Keratinocyte (primary cell): ENCODE measurements around the gene ZNF280A. TPM values are rescaled to one million over a fixed set of nuclear protein-coding genes. Genes with fewer than 3 reads are reported as not detected.
A peak's percentile ranks its signal among the peaks of the same experiment; 100 is the strongest.

Source experiments
- DNase-seq: peaks from one replicate; pipeline ENCODE4 v3.0.0-alpha.2; 2011; ENCODE audit warnings: low read depth, missing footprints, low spot score
- FAIRE-seq: peaks from 2 replicates; lab custom pipeline; 2011; peaks lifted over from hg19 to GRCh38; lab: Jason Lieb, UNC
- H2AFZ ChIP-seq: 2 replicates; pipeline ENCODE4 v1.6.0; 2012; ENCODE audit warnings: low read length, control low read depth, inconsistent platforms; ENCODE audit not compliant: control insufficient read depth
- H3K27ac ChIP-seq: 2 replicates; pipeline ENCODE4 v1.5.1; 2011; ENCODE audit warnings: low read length; ENCODE audit not compliant: control insufficient read depth, insufficient read depth
- H3K27me3 ChIP-seq: 3 replicates; pipeline ENCODE4 v1.6.0; 2011; ENCODE audit warnings: low read length; ENCODE audit not compliant: control insufficient read depth, insufficient read depth; ENCODE audit errors: extremely low read depth
- H3K36me3 ChIP-seq, 2 experiments: 2 replicates in 1 of 2; 3 replicates in 1 of 2; pipeline ENCODE4 v1.5.1; 2011; ENCODE audit warnings: low read length in 2 of 2, mild to moderate bottlenecking in 1 of 2; ENCODE audit not compliant: control insufficient read depth in 2 of 2, insufficient read depth in 2 of 2; ENCODE audit errors: extremely low read depth in 1 of 2
- H3K4me1 ChIP-seq: 3 replicates; pipeline ENCODE4 v1.5.1; 2011; ENCODE audit warnings: low read length; ENCODE audit not compliant: control insufficient read depth, insufficient read depth; ENCODE audit errors: extremely low read depth
- H3K4me2 ChIP-seq: 3 replicates; pipeline ENCODE4 v1.6.0; 2011; ENCODE audit warnings: low read depth, low read length; ENCODE audit not compliant: control insufficient read depth, insufficient read depth; ENCODE audit errors: extremely low read depth
- H3K4me3 ChIP-seq, 3 experiments: fragments of 200-600 bp in 1 of 3; sonication (generic) in 1 of 3; 2 replicates in 2 of 3; 3 replicates in 1 of 3; pipeline ENCODE4 v1.5.1; 2011 to 2016; ENCODE audit warnings: low read length in 3 of 3, mild to moderate bottlenecking in 3 of 3, control low read depth in 2 of 3, inconsistent platforms in 1 of 3, low read depth in 1 of 3, mixed read lengths in 1 of 3, mixed run types in 1 of 3, moderate library complexity in 1 of 3; ENCODE audit not compliant: control insufficient read depth in 2 of 3, insufficient read depth in 2 of 3; ENCODE audit errors: extremely low read depth in 1 of 3
- H3K79me2 ChIP-seq: 2 replicates; pipeline ENCODE4 v1.6.0; 2012; ENCODE audit warnings: low read length; ENCODE audit not compliant: control insufficient read depth, insufficient read depth
- H3K9ac ChIP-seq: 3 replicates; pipeline ENCODE4 v1.6.0; 2011; ENCODE audit warnings: low read length; ENCODE audit not compliant: control insufficient read depth, insufficient read depth; ENCODE audit errors: extremely low read depth
- H3K9me1 ChIP-seq: 3 replicates; pipeline ENCODE4 v1.6.0; 2011; ENCODE audit warnings: low read length; ENCODE audit not compliant: control insufficient read depth, insufficient read depth; ENCODE audit errors: extremely low read depth
- H3K9me3 ChIP-seq: 2 replicates; pipeline ENCODE4 v1.5.1; 2012; ENCODE audit warnings: low read depth, low read length; ENCODE audit not compliant: control insufficient read depth
- H4K20me1 ChIP-seq: 3 replicates; pipeline ENCODE4 v1.6.0; 2011; ENCODE audit warnings: low read length; ENCODE audit not compliant: control insufficient read depth, insufficient read depth; ENCODE audit errors: extremely low read depth
- EZH2 ChIP-seq: IDR thresholded peaks from one replicate; pipeline ENCODE4 v1.6.1; 2012; ENCODE audit warnings: inconsistent platforms, mild to moderate bottlenecking, low read length, moderate library complexity
- dilution Hi-C: fragments of 300-500 bp; cut with MboI; formaldehyde crosslinking; loops from one replicate; pipeline ENCODE4 v1.7.0; 2020; ENCODE audit warnings: low sequenced_read_pairs; ENCODE audit not compliant: extremely low pct_ligation_motif_present
- polyA plus RNA-seq, 5 experiments: library from polyadenylated mRNA; depleted of rRNA in 3 of 5; stranded (reverse) in 3 of 5; stranded (forward) in 1 of 5; unstranded in 1 of 5; fragments of >200 nt; gene quantifications; 1 replicate in 1 of 5; 2 replicates in 3 of 5; 3 replicates in 1 of 5; pipeline versions ENCODE4 v1.2.1 to v1.2.3, GENCODE V29; 2011 to 2012; ENCODE audit warnings: missing spikeins in 2 of 5, low read depth in 1 of 5, low replicate concordance in 1 of 5
- TF ChIP-seq, protein P1 (sequence below), 3 experiments: IDR thresholded peaks in 1 of 3; conservative IDR thresholded peaks in 1 of 3; optimal IDR thresholded peaks in 1 of 3; 2 replicates in 2 of 3; 3 replicates in 1 of 3; pipeline versions ENCODE3 to v1.5.1; 2011; ENCODE audit warnings: low read length in 3 of 3, mild to moderate bottlenecking in 3 of 3, moderate library complexity in 2 of 3, control low read depth in 1 of 3, inconsistent platforms in 1 of 3; ENCODE audit not compliant: insufficient read depth in 2 of 3; ENCODE audit errors: extremely low read depth in 1 of 3

ZNF280A gene
- polyA plus RNA-seq, 1 donor (not counting 4 experiments of a cell fraction or from before 2014, with no cell fraction given), result not detected

DNA sequence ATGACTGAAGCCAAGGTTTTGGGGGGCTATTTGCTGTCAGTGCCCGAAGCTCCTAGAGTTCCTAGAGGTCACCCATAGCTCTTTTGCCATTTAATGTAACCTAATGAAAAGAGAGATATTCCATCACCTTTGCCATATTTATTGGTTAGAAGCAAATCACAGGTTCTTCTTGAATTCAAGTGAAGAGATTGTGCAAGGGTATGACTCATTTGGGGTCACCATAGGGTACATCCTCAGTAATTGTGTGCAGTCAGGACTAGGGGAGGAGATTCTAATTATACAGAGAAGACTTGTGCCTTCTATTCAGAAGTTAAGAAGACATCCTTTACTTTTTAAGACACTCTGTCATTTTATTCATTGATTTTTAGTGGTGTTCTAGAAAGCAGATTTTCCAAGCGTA lies 45.9 kb upstream of the ZNF280A start:
- no peaks in the 10 kb centered on the region for H3K9me3 ChIP-seq
- no peaks in the 10 kb centered on the region for H3K9me1 ChIP-seq
- no peaks in the 10 kb centered on the region for H4K20me1 ChIP-seq
- H3K4me3 ChIP-seq, result no peak overlapping the region
- no peak overlapping the region for H3K9ac ChIP-seq
- H3K4me2 ChIP-seq, result no peak overlapping the region
- H2AFZ ChIP-seq, result no peak overlapping the region
- no peaks in the 10 kb centered on the region for H3K79me2 ChIP-seq
- H3K27me3 ChIP-seq, result peaks cover 5% of the 10 kb centered on the region
- H3K27ac ChIP-seq, result no peak overlapping the region
- dilution Hi-C loops, result no loop called here
- no peaks in the 10 kb centered on the region for H3K4me1 ChIP-seq
- H3K36me3 ChIP-seq, result no peaks in the 10 kb centered on the region
- DNase-seq (no peak), FAIRE-seq (no peak)
- no peak for TF ChIP-seq EZH2
- TF ChIP-seq, protein P1, sequence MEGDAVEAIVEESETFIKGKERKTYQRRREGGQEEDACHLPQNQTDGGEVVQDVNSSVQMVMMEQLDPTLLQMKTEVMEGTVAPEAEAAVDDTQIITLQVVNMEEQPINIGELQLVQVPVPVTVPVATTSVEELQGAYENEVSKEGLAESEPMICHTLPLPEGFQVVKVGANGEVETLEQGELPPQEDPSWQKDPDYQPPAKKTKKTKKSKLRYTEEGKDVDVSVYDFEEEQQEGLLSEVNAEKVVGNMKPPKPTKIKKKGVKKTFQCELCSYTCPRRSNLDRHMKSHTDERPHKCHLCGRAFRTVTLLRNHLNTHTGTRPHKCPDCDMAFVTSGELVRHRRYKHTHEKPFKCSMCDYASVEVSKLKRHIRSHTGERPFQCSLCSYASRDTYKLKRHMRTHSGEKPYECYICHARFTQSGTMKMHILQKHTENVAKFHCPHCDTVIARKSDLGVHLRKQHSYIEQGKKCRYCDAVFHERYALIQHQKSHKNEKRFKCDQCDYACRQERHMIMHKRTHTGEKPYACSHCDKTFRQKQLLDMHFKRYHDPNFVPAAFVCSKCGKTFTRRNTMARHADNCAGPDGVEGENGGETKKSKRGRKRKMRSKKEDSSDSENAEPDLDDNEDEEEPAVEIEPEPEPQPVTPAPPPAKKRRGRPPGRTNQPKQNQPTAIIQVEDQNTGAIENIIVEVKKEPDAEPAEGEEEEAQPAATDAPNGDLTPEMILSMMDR (optimal IDR thresholded peaks at IDR 0.05 in 1 of 3, IDR thresholded peaks at IDR 0.05 in 1 of 3, conservative IDR thresholded peaks at IDR 0.05 in 1 of 3; ENCODE audit: extremely low read depth in 1 of 3, insufficient read depth in 2 of 3, low read length in 3 of 3), result no peak

DNA sequence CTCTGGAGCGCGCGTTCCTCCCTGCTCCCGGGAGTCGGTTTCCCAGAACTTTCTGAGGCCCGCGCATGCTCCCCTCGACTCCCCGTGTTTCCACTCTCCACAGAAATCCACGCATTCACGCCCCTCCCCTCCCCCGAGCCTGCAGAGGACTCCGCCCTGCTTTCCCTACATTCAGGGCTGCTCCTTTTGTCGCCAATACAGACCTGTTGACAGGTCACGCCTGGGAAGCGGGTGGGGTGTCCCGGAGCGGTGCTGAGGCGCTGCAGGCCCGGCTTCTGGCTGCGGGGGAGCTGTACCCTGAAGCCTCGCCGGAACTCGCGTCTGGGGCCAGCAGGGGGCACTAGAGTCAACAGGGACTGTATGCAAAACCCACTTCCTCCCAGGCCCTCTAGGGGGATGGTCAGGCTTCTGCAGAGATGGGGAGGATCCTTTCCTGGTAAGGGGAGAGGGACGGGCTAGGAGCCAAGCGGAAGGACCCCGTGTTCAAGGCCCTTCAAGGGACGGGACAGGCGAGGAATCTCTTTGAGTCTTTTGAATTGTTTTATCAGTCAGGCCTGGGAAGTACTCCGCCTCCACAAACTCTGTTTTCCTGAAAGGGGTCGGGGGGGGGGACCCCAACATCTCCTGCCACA lies 39.0 kb upstream of the ZNF280A start, which contains the start of gene PRAME:
Gene PRAME, minus strand, starts transcription at position 294 of the 632 bp plus-strand sequence. CDS start 2,433 bp downstream, outside the sequence.
- H3K4me3 ChIP-seq, result no peak within 1 kb of the TSS
- H3K4me1 ChIP-seq, result no peaks in the 10 kb centered on the region

More for the DNA sequence above, 39.0 kb upstream of the ZNF280A start, which contains the start of gene PRAME:
- FAIRE-seq (no peak), DNase-seq (no peak)
- no peak within 1 kb of the TSS for H2AFZ ChIP-seq
- H3K9me3 ChIP-seq, result peaks cover 5% of the 10 kb centered on the region
- no peak within 1 kb of the TSS for H3K9ac ChIP-seq
- no peaks in the 10 kb centered on the region for H3K27me3 ChIP-seq
- TF ChIP-seq, protein P1 (optimal IDR thresholded peaks at IDR 0.05 in 1 of 3, IDR thresholded peaks at IDR 0.05 in 1 of 3, conservative IDR thresholded peaks at IDR 0.05 in 1 of 3; ENCODE audit: extremely low read depth in 1 of 3, insufficient read depth in 2 of 3, low read length in 3 of 3), result peak; percentile 20 to 50 (median 24)
- TF ChIP-seq EZH2, result no peak
- H3K27ac ChIP-seq, result no peak within 1 kb of the TSS
- no peaks in the 10 kb centered on the region for H4K20me1 ChIP-seq
- dilution Hi-C loops, result no loop called here
- H3K36me3 ChIP-seq, result no peaks in the 10 kb centered on the region
- H3K4me2 ChIP-seq, result no peak within 1 kb of the TSS
- no peaks in the 10 kb centered on the region for H3K9me1 ChIP-seq
- no peaks in the 10 kb centered on the region for H3K79me2 ChIP-seq
